Duodenal mucosa (tissue), 2 donors: ENCODE measurements around the gene EYA2.

Source experiments
- H3K27ac ChIP-seq: one replicate; pipeline ENCODE4 v1.7.0; 2013; ENCODE audit warnings: low read depth, low read length
- H3K27me3 ChIP-seq, 2 donors: one replicate each; pipeline ENCODE4 v1.7.0; 2013; ENCODE audit warnings: low read length in 2 of 2, control low read depth in 1 of 2; ENCODE audit not compliant: insufficient read depth in 2 of 2, control insufficient read depth in 1 of 2
- H3K36me3 ChIP-seq, 2 donors: one replicate each; pipeline ENCODE4 v1.7.0; 2013; ENCODE audit warnings: low read length in 2 of 2, control low read depth in 1 of 2; ENCODE audit not compliant: insufficient read depth in 2 of 2, control insufficient read depth in 1 of 2
- H3K4me1 ChIP-seq, 2 donors: one replicate each; pipeline ENCODE4 v1.7.0; 2013; ENCODE audit warnings: low read length in 2 of 2, control low read depth in 1 of 2; ENCODE audit not compliant: insufficient read depth in 2 of 2, control insufficient read depth in 1 of 2
- H3K4me3 ChIP-seq, 2 donors: one replicate each; pipeline ENCODE4 v1.7.0; 2013; ENCODE audit warnings: low read length in 2 of 2, low read depth in 1 of 2
- H3K9ac ChIP-seq, 2 donors: one replicate each; pipeline ENCODE4 v1.7.0; 2013; ENCODE audit warnings: low read length in 2 of 2, low read depth in 1 of 2
- H3K9me3 ChIP-seq, 2 donors: one replicate each; pipeline ENCODE4 v1.7.0; 2013; ENCODE audit warnings: low read length in 2 of 2, control low read depth in 1 of 2; ENCODE audit not compliant: control insufficient read depth in 1 of 2

EYA2 gene

DNA sequence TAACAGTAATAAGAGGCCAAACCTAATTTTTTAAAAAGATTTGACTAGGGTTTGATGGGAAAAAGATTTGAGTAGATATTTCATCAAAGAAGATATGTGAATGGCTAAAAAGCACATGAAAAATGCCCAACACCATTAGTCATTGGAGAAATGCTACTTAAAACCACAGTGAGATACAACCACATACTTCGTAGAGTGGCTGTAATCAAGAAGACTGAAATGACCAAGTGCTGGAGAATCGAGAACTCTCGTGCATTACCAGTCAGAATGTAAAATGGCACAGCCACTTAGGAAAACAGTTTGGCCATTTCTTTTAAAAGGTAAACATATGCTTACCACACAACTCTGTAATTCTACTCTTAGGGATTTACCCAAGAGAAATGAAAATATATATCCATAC, 175.5 kb downstream of the EYA2 start:
- no peaks in the 10 kb centered on the region for H3K36me3 ChIP-seq
- peaks cover 19 to 20% of the 10 kb centered on the region in 2 donors for H3K9me3 ChIP-seq
- H3K27me3 ChIP-seq, result no peaks in the 10 kb centered on the region
- no peak overlapping the region for H3K9ac ChIP-seq
- H3K27ac ChIP-seq, result no peak overlapping the region
- H3K4me1 ChIP-seq, result no peaks in the 10 kb centered on the region
- H3K4me3 ChIP-seq, result no peak overlapping the region

GRCh38 chr20:47071646-47072185, 177.1 kb downstream of the EYA2 start:
- H3K4me1 ChIP-seq, result no peaks in the 10 kb centered on the region
- no peaks in the 10 kb centered on the region for H3K36me3 ChIP-seq
- no peak overlapping the region for H3K27ac ChIP-seq
- H3K4me3 ChIP-seq, result no peak overlapping the region
- H3K9ac ChIP-seq, result no peak overlapping the region
- H3K27me3 ChIP-seq, result no peaks in the 10 kb centered on the region
- peaks cover 19 to 26% of the 10 kb centered on the region in 2 donors for H3K9me3 ChIP-seq

- no peaks in the 10 kb centered on the region for H3K4me1 ChIP-seq
- H3K27me3 ChIP-seq, result no peaks in the 10 kb centered on the region
- H3K9me3 ChIP-seq, result peaks cover 4 to 8% of the 10 kb centered on the region in 2 donors
- no peak overlapping the region for H3K27ac ChIP-seq
- no peak overlapping the region for H3K4me3 ChIP-seq
- H3K9ac ChIP-seq, result no peak overlapping the region
- no peaks in the 10 kb centered on the region for H3K36me3 ChIP-seq
These were observed 179.3 kb downstream of the EYA2 start for GRCh38 chr20:47073766-47074475.

DNA sequence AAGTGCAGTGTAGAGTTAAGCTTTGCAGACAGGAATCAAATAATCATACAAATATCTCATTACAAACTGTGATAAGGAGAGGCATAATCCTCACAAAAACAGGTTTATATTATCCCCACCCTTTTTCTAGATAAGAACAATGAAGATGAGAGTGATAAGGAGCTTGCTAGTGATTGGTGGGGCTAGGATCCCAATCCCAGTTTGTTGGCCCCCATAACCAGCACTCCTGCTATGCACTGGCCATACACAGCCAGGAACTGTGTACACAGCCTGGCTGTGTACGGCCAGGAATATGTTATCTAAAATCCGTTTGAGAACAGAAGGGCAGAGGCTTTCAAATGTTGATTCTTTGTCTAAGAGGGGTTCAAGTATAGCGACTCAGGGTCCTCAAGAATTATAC, 180.6 kb downstream of the EYA2 start:
- Histone ChIP-seq H3K27me3 (no peaks in the 10 kb centered on the region), H3K9ac (no peak overlapping the region), H3K27ac (no peak overlapping the region), H3K36me3 (no peaks in the 10 kb centered on the region), H3K4me1 (no peaks in the 10 kb centered on the region), H3K9me3 (peaks cover 2 to 8% of the 10 kb centered on the region in 2 donors), H3K4me3 (no peak overlapping the region)

DNA sequence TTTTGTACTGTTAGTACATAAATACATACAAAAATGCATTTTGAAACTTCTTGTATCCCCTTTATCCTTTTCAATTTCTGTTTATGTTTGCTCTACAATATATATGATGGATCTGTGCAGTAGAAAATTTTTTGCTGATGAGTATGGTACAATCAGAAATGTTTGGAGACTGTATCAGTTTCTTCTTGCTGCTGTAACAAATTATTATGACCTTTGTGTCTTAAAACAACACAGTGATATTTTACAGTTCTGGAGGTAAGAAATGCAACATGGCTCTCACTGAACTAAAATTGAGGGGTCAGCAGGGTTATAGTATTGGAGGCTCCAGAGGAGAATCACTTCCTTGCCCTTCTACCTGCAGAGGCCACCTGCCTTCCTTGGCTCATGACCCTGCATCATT, 184.4 kb downstream of the EYA2 start:
- Histone ChIP-seq H3K36me3 (no peaks in the 10 kb centered on the region), H3K27me3 (no peaks in the 10 kb centered on the region), H3K4me3 (no peak overlapping the region), H3K9ac (no peak overlapping the region), H3K9me3 (peaks cover 2 to 8% of the 10 kb centered on the region in 2 donors), H3K27ac (no peak overlapping the region), H3K4me1 (no peaks in the 10 kb centered on the region)

DNA sequence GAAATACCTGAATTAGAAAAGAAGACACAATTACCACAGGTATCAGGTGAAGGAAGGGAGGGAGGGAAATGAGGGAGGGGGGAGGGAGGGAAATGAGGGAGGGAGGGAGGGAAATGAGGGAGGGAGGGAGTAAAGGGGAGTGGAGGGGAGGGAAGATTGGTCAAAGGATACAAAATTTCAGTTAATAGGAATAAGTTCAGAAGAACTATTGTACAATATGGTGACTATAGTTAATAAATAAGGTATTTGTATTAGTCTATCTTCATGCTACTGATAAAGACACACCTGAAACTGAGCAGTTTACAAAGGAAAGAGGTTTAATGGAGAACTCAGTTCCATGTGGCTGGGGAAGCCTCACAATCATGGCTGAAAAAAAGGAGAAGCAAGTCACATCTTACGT, 185.7 kb downstream of the EYA2 start:
- Histone ChIP-seq H3K36me3 (no peaks in the 10 kb centered on the region), H3K27ac (no peak overlapping the region), H3K9ac (no peak overlapping the region), H3K27me3 (no peaks in the 10 kb centered on the region), H3K9me3 (peaks cover 2 to 8% of the 10 kb centered on the region in 2 donors), H3K4me1 (no peaks in the 10 kb centered on the region), H3K4me3 (no peak overlapping the region)

DNA sequence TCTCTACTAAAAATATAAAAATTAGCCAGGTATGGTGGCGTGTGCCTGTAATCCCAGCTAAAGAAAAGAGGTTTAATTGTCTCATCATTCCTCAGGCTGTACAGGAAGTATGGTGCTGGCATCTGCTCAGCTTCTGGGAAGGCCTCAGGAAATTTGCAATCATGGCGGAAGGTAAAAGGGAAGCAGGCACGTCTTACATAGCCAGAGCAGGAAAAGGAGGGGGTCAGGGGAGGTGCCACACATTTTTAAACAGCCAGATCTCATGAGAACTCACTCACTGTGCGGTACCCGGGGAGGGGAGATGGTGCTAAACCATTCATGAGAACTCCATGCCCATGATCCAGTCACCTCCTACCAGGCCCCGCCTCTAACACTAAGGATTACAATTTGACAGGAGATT, 191.7 kb downstream of the EYA2 start:
- Histone ChIP-seq H3K27me3 (no peaks in the 10 kb centered on the region), H3K4me3 (no peak overlapping the region), H3K9ac (no peak overlapping the region), H3K9me3 (no peaks in the 10 kb centered on the region), H3K4me1 (no peaks in the 10 kb centered on the region), H3K27ac (no peak overlapping the region), H3K36me3 (no peaks in the 10 kb centered on the region)

DNA sequence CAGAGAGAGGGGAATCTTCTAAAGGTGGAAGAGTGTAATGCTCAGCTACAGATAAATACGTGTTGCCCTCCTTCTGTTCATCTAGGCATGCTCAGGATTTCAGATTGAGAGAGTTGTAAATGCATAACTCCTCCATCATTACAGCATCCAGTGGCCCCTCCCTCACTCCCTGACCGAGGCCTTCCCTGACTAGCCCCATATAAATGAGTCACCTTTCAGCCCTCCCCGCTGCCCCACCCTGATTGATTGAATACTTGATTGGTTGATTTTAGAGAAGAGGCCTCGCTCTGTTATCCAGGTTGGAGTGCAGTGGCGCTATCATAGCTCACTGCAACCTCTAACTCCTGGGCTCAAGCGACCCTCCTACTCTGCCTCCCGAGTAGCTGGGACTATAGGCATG, 193.7 kb downstream of the EYA2 start:
- Histone ChIP-seq H3K36me3 (no peaks in the 10 kb centered on the region), H3K4me1 (no peaks in the 10 kb centered on the region), H3K27ac (no peak overlapping the region), H3K9me3 (no peaks in the 10 kb centered on the region), H3K27me3 (no peaks in the 10 kb centered on the region), H3K4me3 (no peak overlapping the region), H3K9ac (no peak overlapping the region)

- H3K4me1 ChIP-seq, result no peaks in the 10 kb centered on the region
- no peak overlapping the region for H3K9ac ChIP-seq
- no peaks in the 10 kb centered on the region for H3K27me3 ChIP-seq
- H3K9me3 ChIP-seq, result no peaks in the 10 kb centered on the region
- H3K27ac ChIP-seq, result no peak overlapping the region
- no peak overlapping the region for H3K4me3 ChIP-seq
- no peaks in the 10 kb centered on the region for H3K36me3 ChIP-seq
These were observed 194.5 kb downstream of the EYA2 start for GRCh38 chr20:47089151-47089550.

GRCh38 chr20:47090835-47091234, 196.2 kb downstream of the EYA2 start:
- Histone ChIP-seq H3K9me3 (peaks cover 5% of the 10 kb centered on the region in 2 donors), H3K27ac (no peak overlapping the region), H3K27me3 (no peaks in the 10 kb centered on the region), H3K9ac (no peak overlapping the region), H3K4me3 (no peak overlapping the region), H3K36me3 (no peaks in the 10 kb centered on the region), H3K4me1 (no peaks in the 10 kb centered on the region)
